HG03432 (cell line): Measurements from ENCODE around the gene CRIM1.
"Not testable (repeated sequence)": the region's sequence is repeated elsewhere in the genome, so short reads cannot be mapped to it uniquely, and the experiment has no call there.

Source experiments
- ATAC-seq: cut with Tn5 transposase; IDR thresholded peaks from one replicate; pipeline ENCODE4 v1.9.1; 2021; ENCODE audit warnings: mild to moderate bottlenecking, moderate library complexity; ENCODE audit not compliant: unreplicated experiment

CRIM1 gene, protein sequence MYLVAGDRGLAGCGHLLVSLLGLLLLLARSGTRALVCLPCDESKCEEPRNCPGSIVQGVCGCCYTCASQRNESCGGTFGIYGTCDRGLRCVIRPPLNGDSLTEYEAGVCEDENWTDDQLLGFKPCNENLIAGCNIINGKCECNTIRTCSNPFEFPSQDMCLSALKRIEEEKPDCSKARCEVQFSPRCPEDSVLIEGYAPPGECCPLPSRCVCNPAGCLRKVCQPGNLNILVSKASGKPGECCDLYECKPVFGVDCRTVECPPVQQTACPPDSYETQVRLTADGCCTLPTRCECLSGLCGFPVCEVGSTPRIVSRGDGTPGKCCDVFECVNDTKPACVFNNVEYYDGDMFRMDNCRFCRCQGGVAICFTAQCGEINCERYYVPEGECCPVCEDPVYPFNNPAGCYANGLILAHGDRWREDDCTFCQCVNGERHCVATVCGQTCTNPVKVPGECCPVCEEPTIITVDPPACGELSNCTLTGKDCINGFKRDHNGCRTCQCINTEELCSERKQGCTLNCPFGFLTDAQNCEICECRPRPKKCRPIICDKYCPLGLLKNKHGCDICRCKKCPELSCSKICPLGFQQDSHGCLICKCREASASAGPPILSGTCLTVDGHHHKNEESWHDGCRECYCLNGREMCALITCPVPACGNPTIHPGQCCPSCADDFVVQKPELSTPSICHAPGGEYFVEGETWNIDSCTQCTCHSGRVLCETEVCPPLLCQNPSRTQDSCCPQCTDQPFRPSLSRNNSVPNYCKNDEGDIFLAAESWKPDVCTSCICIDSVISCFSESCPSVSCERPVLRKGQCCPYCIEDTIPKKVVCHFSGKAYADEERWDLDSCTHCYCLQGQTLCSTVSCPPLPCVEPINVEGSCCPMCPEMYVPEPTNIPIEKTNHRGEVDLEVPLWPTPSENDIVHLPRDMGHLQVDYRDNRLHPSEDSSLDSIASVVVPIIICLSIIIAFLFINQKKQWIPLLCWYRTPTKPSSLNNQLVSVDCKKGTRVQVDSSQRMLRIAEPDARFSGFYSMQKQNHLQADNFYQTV

GRCh38 chr2:36355151-36355889, at the start of gene CRIM1:
CRIM1 (plus strand) TSS chr2:36355778; CDS start chr2:36356293, 515 bp downstream.
- ATAC-seq = peak; percentile 44

- ATAC-seq = no peak
Observed at GRCh38 chr2:36307441-36307840, 48.1 kb upstream of the CRIM1 start.

GRCh38 chr2:36310444-36310843, 45.1 kb upstream of the CRIM1 start:
- not testable (repeated sequence) for ATAC-seq

DNA sequence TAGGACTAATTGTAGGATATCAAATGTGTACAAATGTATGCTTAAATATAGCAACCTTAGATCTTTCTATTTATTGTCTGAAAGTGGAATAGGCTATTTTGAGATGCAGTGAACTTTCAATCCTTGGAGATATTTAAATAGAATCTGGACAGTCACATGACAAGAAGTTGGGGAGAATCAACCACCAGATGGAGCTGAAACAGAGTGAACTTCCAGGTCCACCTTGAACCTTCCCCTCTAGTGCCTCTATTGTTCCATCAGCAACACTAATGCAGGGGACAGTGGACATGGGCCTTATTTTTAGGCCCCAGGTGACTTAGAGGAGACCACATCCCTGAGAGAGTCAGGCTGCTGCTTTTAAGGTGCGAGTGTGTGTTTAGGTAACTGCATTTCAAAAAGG, 37.0 kb upstream of the CRIM1 start:
- no peak for ATAC-seq

DNA sequence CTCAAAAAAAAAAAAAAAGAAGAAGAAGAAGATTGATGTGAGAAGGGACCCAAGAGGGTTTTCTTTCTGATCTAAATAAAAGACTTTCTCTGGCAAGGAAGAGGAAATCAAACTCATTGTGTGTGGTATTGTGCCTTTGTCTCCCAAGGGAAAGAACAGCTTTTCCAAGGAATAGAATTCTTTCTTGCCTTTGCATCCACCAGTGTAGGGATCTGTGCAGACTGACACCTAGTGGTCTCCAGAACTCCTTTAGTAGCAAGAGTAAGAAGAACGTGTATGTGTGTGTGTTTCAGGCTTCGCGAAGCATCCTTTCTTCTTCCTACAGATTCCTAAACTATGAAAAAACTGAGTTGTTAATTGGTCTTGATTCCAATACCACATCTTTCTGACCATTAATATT, 33.5 kb upstream of the CRIM1 start:
- no peak for ATAC-seq

- no peak for ATAC-seq
Observed at GRCh38 chr2:36326286-36326685, 29.3 kb upstream of the CRIM1 start.

- no peak for ATAC-seq
Observed at GRCh38 chr2:36329251-36329650, 26.3 kb upstream of the CRIM1 start.

- ATAC-seq = no peak
Observed at GRCh38 chr2:36329746-36330472, 25.7 kb upstream of the CRIM1 start.

DNA sequence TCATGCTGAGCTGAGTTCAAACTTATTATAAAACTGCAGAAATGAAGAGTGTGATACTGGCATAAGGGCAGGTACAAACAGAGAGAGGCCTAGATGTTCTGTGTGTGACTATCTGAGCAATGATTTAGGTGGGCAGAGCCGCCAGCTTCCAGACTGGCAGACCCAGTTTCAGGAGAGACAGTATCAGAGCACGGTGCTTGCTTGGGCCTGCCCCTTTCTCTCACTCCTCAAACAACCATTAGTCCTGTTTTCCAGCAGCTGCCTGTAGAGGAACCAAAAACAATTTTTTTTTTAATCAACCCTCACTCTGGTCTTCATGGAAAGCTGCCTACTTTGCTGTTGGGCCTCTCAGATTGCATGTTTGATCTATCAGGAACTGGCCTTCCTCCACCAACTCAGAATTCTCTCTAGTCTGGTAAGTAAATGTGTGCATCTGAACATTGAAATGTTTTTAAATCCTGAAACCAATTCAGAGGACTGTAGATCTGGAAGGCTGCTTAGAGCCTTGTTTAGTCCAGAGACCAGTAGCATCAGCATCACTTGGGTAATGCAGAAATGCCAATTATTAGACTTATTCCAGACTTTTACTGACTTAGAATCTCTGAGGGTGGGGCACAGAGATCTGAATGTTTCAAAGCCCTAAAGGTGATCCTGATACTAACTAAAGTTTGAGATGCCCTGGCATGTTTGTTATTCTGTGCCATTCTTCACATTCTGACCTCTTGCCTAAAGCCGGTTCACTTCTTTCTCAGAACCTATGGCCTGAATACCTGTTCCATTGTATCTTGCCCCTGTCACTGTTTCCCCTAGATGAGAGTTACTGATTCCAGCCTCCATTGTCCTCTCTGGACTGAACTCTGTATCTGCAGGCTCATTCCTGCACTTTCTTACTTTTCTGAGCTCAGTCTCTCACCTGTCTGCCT, 24.8 kb upstream of the CRIM1 start:
- no peak for ATAC-seq

DNA sequence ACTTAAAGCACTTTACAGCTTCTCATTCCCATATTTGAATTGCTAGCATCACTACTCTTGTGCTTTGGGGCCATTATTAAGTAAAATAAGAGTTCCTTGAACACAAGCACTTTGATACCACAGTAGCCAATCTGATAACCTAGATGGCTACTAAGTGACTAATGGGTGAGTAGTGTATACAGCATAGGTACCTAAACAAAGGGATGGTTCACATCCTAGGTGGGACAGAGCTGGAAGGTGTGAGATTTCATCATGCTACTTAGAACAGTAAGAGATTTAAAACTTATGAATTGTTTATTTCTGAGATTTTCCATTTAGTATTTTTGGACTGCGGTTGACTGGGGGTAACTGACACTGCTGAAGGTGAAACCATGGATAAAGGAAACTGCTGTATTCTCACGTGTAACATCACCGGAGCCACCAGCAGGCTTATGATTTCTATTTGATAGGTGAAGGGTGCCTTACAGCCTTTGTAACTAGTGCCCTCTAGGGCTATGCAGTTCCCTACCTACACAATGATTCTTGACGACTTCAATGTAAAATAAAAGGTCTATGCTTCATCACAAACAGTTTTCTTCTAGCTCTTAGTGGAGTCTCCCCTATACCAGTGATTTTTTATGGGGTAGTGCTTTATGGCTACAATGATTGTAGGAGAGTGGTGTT, 22.1 kb upstream of the CRIM1 start:
- no peak for ATAC-seq

DNA sequence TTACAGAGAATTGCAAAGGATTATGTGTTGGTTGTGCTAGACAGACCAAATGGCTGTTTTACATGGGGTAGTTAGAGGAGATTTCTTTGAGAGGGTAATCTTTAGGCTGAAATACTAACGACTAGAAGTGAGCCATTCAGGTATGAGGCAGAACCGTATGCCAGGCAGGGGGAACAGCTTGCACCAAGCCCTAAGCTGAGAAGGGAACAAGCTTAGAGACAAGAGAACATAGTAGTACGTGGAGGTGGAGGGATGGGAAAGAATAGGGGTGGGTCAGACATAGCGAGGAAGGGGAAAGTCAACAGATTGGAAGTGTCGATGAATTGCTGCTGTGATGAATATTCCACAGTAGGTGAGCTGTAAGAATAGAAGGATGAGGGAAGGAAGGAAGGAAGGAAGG, 20.0 kb upstream of the CRIM1 start:
- ATAC-seq = no peak

- ATAC-seq = no peak
Observed at GRCh38 chr2:36336321-36336720, 19.3 kb upstream of the CRIM1 start.

DNA sequence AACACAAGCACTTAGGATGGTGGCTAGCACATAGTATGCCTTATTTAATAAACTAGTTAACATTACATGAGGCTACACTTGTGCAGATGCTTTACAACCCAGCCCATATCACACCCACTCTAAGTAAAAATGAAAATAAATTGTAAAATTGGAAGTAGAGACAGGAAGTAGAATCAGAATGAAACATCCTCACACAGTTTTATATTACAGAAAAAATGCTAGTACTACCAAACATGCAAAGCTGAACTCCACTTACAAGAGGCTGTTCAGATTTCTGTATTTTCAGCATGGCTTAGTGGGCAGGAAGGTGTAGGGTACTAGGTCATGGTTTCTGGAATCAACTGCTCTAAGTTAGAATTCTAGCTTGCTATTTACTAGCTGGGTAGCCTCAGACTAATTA, 18.2 kb upstream of the CRIM1 start:
- ATAC-seq = peak; percentile 65

- no peak for ATAC-seq
Observed at GRCh38 chr2:36338124-36338826, 17.3 kb upstream of the CRIM1 start.

- ATAC-seq = no peak
Observed at GRCh38 chr2:36338827-36339145, 16.8 kb upstream of the CRIM1 start.

GRCh38 chr2:36339607-36340218, 15.9 kb upstream of the CRIM1 start:
- ATAC-seq = no peak

DNA sequence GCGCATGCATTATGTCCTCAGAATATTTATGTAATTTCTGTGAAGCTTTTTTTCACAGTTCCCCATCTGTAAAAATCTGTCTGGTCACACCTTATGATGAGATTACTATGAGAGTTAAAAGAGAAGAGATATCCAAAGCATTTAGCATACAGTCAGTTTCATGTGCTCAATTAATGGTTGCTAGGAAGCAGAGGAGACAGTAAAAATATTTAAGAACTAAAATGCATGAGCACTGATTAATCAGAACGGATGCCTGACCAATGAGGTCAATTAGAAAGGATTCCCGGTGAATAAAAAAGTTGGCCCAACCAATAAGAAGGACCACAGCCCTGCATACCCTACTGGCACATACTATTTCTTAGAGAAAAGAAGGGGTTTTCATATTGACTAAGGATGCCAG, 12.0 kb upstream of the CRIM1 start:
- no peak for ATAC-seq

GRCh38 chr2:36348721-36349120, 6.9 kb upstream of the CRIM1 start:
- ATAC-seq = no peak
